Right ventricle myocardium inferior (tissue), 1 donor: Measurements from ENCODE around the gene CD8A. TPM values are rescaled to one million over a fixed set of nuclear protein-coding genes. Genes with fewer than 3 reads are reported as not detected.

Experiments
- ATAC-seq: fragments of 200-7000 bp; cut with Tn5 transposase; one replicate; pipeline ENCODE4 v1.9.1; 2020; ENCODE audit warnings: mild to moderate bottlenecking, moderate library complexity
- DNase-seq: peaks from one replicate; pipeline ENCODE4 v3.0.0; 2021; ENCODE audit errors: missing footprints
- intact Hi-C: fragments of 100-400 bp; cut with DNase I; formaldehyde crosslinking; loops from one replicate; pipeline ENCODE4 v1.11.0; 2022
- total RNA-seq: library from RNA; stranded (reverse); fragmentation: NEBNext Ultra II Directional; extraction: Animal tissue kit (Norgen Biotek cat#: 25700); gene quantifications from one replicate; pipeline ENCODE4 v1.2.1, GENCODE V29; 2021
- donor health status: DM: no; HTN: yes; CAD: no; lungs with severe emphysema.

The CD8A gene
- total RNA-seq, 1 donor from 2014 or later, result 1.2 TPM

DNA sequence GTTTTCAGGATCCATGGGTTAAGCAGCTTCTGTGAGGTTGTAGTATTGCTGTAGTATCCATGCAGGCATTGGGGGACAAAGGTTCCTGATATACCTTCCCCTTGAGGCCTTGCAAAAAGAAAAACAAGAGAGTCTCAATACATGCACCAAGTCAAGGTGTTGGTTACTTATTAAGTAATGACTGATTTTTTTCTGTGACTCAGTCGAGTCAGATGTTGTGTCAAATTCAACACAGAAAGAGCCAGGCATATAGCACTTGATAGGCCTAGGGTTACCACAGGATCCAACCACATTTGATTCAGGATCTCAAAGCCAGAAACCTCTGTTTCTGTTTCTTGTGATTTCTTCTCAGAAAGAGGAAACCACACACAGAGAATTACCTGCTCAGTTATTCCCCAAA, 24.9 kb upstream of the CD8A start:
- DNase-seq, result no peak
- no peak for ATAC-seq
- intact Hi-C loops, result no loop called here

- intact Hi-C loops, result loop anchor here (10.0 kb wide), 1 partner anchor 405 kb away; no protein-coding TSS in a partner anchor
- DNase-seq, result no peak
- ATAC-seq, result no peak
These were observed 18.9 kb upstream of the CD8A start for GRCh38 chr2:86809481-86810121.

DNA sequence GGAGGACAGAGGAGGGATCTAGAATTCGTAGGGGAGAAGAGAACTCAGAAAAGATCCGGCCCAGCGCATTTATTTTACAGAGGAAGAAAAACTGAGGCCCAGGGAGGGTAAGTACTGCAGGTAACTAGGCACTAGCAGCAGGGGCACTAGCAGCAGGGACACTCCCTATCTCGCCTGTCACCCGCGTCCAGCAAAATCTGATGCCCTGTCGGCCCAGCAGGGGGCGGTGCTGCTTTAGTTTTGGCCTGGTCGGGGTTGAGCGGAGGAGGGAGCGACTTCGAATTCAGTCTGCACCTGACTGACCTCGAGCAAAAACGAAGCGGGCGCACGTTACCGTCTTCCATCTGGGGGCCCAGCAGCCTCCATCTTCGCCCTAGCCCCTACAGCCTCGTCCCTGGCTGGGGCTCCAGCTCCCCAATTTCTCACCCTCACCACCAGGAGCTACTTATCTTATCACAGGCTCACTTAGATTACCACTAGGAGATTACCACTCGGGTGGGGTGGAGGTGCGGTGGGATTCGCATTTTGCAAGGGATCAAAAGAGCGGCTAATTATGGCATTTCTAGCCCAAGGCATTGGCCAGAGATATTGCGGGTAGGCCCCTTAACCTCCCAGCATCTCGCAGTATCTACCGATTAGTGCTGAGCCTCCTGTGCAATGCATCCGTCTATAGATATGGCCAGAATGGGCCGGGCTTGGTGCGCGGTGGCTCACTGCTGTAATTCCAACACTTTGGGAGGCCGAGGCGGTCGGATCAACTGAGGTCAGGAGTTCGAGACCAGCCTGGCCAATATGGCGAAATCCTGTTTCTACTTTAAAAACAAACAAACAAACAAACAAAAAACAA, 17.8 kb upstream of the CD8A start:
- DNase-seq (peak; percentile 92), ATAC-seq (peak; percentile 94)
- intact Hi-C loops, result loop anchor here (10.0 kb wide), 1 partner anchor 406 kb away; no protein-coding TSS in a partner anchor

GRCh38 chr2:86807468-86808275, 17.0 kb upstream of the CD8A start:
- intact Hi-C loops, result loop anchor here (10.0 kb wide), 1 partner anchor 407 kb away; no protein-coding TSS in a partner anchor
- DNase-seq (peak; percentile 73), ATAC-seq (peak; percentile 66)

GRCh38 chr2:86807133-86807467, 16.4 kb upstream of the CD8A start:
- intact Hi-C loops, result loop anchor here (10.0 kb wide), 1 partner anchor 408 kb away; no protein-coding TSS in a partner anchor
- ATAC-seq (no peak), DNase-seq (no peak)

DNA sequence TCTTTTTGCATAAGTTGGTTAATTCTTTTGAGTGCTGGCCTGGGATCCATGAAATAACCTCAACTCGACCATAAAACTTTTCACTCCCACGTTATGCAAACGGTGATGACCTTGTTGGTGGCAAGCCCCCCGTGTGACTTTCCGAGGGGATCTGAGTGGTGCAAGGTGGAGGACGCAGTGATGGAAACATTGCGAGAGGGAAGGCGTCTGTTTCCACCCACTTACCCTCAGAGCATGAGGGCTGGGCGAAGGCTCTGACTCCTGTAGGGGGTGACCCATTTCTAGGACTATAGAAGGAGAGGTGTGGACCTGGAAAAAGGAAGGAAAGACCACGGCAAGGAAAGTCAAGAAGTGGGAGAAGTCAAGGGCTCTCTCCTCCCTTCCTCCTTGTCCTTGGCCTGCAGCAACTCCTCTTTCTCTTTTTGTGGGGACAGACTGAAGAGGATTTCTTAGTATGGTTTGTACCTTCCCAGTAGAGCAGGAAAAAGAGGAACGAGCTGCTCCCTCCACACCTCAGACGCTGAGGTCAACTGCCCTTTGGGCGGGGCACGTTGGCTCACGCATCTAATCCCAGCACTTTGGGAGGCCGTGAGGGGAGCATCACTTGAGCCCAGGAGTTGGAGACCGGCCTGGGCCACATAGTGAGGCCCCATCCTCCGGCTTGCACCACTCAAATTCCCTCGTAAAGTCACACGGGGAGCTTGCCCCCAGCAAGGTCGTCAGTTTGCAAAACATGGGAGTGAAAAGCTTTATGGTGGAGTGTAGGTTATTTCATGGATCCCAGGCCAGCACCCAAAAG, 15.5 kb upstream of the CD8A start:
- DNase-seq (no peak), ATAC-seq (no peak)
- intact Hi-C loops, result loop anchor here (10.0 kb wide), 1 partner anchor 409 kb away; no protein-coding TSS in a partner anchor

DNA sequence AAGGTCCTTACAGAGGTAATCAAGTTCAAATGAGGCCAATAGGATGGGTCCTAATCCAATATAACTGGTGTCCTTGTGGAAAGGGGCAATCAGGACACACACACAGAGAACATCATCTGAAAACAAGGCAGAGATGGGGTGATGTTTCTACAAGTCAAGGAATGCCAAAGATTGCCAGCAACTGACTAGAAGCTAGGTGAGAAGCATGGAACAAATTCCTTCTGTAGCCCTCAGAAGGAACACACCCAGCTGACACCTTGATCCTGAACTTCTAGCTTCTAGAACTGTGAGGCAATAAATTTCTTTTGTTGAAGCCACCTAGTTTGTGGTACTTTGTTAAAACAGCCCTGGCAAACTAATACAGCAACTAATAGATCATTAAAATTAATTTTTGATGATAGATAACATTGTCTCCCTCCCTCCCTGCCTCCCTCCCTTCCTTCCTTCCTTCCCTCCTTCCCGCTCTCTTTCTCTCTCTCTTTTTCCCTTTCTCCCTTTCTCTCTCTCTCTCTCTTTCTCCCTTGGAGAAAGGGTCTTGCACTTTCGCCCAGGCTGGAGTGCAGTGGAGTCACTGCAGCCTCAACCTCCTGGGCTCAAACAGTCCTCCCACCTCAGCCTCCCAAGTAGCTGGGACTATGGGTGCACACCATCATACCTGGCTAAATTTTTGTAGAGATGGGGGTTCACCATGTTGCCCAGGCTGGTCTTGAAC, 10.3 kb upstream of the CD8A start:
- intact Hi-C loops, result loop anchor here (10.0 kb wide), 1 partner anchor 414 kb away; no protein-coding TSS in a partner anchor
- ATAC-seq, result no peak

GRCh38 chr2:86794861-86795260, 4.1 kb upstream of the CD8A start:
- ATAC-seq (no peak), DNase-seq (no peak)
- intact Hi-C loops, result no loop called here

More for the DNA sequence above, 10.3 kb upstream of the CD8A start:
- DNase-seq, result no peak

DNA sequence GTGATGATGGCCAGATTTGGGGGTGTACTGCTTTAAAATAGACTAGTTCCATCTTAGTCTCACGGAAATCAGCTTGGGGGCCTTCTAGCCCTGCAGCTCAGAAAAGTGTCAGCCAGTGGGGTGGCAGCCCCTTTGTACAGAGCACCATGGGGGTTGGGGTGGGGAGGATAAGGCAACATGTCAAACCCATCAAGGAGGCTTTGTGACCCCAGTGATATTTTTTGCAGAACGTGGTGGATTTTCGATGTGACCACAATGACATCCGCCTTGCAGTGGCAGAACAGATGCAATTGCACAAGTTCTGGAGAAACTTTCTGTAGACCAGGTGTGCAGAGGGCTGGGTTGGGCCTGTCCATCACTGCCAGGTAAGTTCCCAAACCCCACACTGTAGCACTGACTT, 3.0 kb upstream of the CD8A start:
- ATAC-seq (no peak), DNase-seq (no peak)
- intact Hi-C loops, result no loop called here

DNA sequence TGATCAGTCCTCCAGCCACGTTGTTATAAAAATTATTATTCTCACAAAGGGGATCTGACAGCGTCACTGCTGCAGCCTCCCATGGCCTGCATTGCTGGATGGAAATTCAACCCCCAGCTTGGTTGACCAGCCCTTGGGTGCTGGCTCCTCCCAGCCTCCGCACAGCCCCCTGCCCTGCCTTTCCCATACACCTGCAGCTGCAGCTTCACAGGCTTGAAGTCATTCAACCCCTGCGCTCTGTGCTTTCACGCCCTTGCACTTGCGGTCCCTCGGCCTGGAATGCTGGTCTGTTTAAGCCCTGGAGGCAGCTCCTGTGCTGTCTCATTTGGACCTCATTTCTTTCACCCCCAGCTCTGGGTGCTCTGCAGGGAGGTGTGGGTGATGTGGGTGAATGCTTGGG, 860 bp upstream of the CD8A start:
- no peak for DNase-seq
- intact Hi-C loops, result no loop called here
- ATAC-seq, result no peak

DNA sequence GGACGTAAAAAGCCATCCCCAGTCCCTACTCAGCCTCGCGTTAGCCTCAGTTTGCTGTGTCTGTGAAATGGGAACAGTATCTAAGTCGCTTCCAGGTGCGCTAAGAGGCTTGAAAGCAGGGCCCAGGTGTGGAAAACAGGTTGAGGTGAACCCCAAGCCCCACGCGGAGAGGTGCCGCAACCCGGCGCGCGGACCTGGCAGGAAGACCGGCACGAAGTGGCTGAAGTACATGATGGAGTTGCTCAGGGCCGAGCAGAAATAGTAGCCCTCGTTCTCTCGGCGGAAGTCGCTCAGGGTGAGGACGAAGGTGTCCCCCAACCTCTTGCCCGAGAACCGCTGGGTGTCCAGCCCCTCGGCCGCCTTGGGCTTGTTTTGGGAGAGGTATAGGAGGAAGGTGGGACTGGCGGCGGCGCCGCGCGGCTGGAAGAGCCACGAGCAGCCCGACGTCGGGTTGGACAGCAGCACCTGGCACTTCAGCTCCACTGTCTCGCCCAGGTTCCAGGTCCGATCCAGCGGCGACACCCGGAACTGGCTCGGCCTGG, 508 bp downstream of the CD8A start:
- DNase-seq (no peak), ATAC-seq (no peak)
- intact Hi-C loops, result no loop called here

GRCh38 chr2:86789687-86790133, 1.0 kb downstream of the CD8A start:
- DNase-seq (no peak), ATAC-seq (no peak)
- intact Hi-C loops, result no loop called here

DNA sequence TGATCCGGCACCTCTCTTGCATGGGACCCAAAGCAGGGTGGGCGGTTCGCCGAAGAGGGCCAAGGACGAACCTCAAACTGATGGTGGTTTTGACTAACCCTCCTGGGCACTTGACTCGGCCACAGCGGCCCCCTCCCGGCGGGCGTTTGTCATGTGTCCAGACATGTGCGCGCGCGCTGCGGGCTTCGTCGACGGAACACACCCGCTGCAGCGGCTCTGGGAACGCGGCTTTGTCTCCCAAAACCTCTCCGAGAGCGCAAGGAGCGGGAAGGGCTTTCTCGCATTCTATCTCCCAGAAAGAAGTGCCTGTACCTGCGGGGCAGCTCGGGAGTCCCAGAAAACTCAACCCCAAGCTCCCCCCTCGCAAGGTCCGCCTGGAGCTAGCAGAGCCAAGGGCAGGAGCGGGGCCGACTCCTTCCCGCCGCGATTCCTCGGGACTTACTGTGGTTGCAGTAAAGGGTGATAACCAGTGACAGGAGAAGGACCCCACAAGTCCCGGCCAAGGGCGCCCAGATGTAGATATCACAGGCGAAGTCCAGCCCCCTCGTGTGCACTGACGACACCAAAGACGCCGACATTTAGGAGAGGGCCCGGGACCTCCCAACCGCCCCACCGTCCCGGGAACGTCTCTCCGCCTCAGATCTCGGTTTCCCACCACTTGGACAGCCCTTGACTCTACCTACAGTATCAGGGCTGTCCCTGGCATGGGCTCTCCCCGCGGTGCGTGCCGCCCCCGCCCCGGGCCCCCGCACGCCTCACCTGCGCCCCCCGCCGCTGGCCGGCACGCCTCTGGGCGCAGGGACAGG, 1.6 kb downstream of the CD8A start:
- intact Hi-C loops, result no loop called here
- ATAC-seq (no peak), DNase-seq (peak; percentile 77)

DNA sequence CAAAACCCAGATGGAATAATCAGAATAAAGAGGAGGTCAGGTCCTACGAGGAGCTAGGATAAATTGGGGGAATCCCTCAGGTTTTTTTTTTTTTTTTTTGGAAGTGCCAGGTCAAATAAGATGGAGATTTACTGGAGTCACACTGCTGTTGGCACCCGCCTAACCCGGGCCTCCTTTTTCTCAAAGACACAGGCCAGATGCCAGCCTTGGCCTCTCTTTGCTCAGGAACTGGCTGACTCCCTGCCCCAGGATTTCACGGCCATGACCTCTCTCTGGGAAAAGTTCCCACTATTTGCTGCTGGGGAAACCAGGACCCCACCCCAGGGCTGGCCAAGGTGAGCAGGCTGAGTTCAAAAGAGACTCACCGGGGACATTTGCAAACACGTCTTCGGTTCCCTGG, 2.5 kb downstream of the CD8A start:
- peak; percentile 77 for ATAC-seq
- intact Hi-C loops, result no loop called here
- peak; percentile 71 for DNase-seq

DNA sequence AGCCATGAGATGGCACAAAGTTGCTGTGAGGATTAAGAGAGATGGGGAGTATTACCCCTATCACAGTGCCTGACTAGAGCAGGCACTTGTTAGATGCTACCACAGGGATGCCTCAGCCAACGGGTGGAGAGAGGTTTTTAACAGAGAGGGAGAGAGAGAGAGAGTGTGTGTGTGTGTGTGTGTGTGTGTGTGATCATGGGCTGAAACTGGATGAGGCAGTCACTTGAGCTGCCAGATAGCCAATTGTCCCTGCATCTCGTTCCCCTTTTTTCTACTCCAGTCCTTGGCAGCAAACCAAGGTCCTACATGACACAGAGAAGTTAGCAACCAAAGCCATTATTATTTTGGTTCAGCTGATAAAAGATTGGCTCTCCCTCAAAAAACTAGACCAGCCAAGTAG, 3.0 kb downstream of the CD8A start:
- DNase-seq, result no peak
- intact Hi-C loops, result no loop called here
- ATAC-seq, result peak; percentile 82

DNA sequence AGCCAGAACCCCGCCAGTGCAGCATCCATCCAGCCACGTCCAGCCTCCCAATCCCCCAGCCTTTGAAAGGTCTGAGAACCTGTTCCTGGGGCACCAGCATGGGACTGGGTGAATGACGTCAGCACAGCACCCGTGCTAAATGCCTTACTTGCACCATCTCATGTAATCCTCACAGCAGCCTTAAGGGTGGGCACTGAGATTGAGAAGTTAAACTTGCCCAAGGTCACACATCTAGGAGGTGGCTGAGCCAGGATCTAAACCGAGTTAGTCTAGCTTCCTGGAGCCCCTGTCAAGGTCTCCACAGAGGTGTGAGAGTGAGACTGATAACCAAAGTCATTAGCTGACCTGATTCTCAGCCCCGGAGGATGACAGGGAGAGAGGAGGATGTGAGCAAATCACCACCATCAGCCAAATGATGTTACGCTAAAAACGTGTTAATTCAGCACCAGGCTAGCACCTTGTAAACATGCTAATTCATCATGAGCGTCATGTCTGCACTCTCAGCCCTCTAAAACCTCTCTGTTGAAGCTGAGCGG, 4.6 kb downstream of the CD8A start:
- no peak for DNase-seq
- intact Hi-C loops, result no loop called here
- no peak for ATAC-seq

GRCh38 chr2:86785456-86785855, 5.3 kb downstream of the CD8A start:
- intact Hi-C loops, result no loop called here
- no peak for DNase-seq
- no peak for ATAC-seq
